ENCODE measurements around the gene SPDEF.

DNA sequence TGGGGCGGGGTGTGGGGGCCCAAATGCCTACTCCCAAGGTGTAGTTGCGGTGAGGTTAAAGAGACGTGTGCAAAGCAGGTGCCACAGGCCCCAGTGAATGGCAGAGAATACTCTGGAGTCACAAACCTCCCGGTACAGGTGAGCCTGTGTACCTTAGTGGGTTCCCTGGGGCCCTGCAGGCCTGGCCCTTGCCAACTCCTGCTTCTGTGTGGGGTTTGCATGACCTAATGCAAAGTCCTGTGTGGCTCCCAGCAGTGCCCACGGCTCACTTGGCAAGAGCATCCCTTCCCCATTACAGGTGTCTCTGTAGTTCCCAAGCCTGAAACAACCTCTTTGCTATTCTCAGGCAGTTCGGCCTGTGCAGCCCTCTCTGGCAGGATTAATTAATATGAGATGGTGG, 17.5 kb downstream of the SPDEF start:
- TF ChIP-seq, protein P1, sequence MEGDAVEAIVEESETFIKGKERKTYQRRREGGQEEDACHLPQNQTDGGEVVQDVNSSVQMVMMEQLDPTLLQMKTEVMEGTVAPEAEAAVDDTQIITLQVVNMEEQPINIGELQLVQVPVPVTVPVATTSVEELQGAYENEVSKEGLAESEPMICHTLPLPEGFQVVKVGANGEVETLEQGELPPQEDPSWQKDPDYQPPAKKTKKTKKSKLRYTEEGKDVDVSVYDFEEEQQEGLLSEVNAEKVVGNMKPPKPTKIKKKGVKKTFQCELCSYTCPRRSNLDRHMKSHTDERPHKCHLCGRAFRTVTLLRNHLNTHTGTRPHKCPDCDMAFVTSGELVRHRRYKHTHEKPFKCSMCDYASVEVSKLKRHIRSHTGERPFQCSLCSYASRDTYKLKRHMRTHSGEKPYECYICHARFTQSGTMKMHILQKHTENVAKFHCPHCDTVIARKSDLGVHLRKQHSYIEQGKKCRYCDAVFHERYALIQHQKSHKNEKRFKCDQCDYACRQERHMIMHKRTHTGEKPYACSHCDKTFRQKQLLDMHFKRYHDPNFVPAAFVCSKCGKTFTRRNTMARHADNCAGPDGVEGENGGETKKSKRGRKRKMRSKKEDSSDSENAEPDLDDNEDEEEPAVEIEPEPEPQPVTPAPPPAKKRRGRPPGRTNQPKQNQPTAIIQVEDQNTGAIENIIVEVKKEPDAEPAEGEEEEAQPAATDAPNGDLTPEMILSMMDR (IDR thresholded peaks at IDR 0.05), result no peak
- no peak for TF ChIP-seq POLR2A (IDR thresholded peaks at IDR 0.05)
